GM19438 (cell line): ENCODE measurements around the gene ELFN2.

Experiments
- ATAC-seq: cut with Tn5 transposase; IDR thresholded peaks from one replicate; pipeline ENCODE4 v1.9.1; 2021; ENCODE audit warnings: low read depth; ENCODE audit not compliant: unreplicated experiment

ELFN2 gene

DNA sequence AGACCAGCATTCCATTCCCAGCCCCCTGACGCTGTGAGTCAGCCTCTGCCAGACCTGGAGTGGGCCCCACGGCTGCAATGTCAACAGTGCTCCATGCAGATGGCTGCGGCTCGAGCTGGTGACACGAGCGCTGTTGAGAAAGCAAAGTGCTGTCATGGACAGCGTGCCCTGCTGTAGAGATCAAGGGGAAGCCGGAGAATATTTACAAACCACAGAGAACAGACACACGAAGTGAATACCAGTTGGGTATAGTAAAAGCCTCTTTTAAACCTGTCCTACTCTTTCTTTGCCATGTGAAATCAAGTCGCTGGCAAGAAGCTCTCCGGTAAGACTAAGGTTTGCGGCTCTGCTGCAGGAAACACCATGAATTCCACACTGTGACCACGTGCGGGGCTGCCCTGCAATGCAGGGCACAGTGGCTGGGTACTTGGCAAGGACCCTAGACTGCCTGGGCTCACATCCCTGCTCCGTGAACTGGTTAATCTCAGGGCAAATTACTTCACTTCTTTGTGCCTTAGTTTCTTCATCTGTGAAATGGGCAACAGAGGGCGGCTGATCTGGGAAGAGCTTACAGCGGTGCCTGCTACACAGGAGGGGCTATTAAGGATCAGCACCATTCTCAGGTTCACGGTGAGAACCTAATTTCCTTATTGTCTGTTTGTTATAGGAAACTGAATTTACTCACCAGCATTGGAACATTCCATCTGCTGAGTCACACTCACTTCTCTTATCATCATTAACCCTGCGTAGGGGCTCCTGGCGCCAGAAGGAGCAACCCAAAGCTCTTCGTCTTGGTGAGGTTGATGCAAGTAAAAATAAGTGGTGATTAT is 27.8 kb upstream of the ELFN2 start:
- no peak for ATAC-seq

DNA sequence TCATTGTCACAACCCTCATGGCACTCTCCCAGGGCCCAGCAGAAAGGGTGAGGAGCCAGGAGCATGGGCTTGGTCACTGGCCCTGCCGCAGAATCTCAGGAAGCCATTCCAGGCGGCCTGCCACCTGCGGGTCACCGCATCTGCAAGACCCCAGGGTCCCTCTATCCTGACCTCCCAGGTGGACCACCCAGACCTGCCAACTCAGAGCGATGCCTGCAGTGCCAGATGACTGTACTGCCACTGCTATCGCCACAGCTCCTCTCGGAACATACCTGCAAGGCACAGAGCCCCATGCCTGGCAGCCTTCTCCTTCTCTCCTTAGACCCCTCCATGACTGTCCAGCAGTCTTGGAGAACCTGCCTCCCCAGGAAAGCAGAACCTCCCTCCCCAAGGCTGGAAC is 26.4 kb upstream of the ELFN2 start:
- ATAC-seq = no peak

GRCh38 chr22:37451218-37451617 is 23.9 kb upstream of the ELFN2 start:
- ATAC-seq = no peak

GRCh38 chr22:37449331-37450001 is 22.2 kb upstream of the ELFN2 start:
- no peak for ATAC-seq

DNA sequence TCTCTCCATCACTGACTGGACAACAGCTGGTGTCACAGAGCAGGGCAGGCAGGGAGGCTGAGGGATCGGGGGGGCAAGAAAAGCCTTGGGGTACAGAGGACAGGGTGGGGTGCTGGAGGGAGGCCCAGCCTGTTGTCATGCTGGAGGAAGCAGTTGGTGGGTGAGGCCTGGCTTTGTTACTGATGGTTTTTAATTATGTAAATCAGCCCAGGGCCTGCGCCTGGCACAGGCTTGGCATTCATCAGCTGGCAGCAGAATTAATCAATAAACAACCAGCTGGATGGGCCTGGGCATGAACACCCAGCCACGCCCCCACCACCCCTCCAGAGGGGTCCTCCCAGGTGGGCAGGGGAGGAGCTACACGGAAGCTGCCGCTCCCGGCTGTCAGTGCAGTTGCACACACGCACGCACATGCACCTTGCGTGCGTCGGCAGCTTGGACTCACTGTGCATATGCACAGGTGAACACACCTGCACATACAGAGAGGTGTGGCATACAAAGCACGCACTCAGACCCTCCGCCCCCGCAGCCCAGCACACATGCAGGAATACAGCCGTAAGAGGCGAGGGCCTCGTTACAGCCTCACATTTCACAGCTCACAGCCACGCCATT is 21.3 kb upstream of the ELFN2 start:
- ATAC-seq = no peak

DNA sequence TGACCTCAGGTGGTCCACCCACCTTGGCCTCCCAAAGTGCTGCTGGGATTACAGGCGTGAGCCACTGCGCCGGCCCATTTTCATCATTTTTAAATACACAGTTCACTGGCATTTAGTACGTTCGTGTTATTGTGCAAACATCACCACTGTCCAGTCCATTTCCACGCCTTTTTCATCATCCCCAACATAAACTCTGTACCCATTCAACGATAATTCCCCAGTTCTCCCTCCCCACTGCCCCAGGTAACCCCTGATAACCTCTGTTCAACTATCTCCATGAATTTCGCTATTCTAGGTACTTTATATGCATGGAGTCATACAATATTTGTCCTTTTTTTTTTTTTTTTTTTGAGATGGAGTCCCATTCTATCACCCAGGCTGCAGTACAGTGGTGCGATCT is 18.2 kb upstream of the ELFN2 start:
- no peak for ATAC-seq

GRCh38 chr22:37443977-37444376 is 16.7 kb upstream of the ELFN2 start:
- no peak for ATAC-seq

- ATAC-seq = no peak
Measured at GRCh38 chr22:37443086-37443485, 15.8 kb upstream of the ELFN2 start.

- ATAC-seq = no peak
Measured at GRCh38 chr22:37442537-37442936, 15.3 kb upstream of the ELFN2 start.

- no peak for ATAC-seq
Measured at GRCh38 chr22:37442135-37442534, 14.9 kb upstream of the ELFN2 start.

DNA sequence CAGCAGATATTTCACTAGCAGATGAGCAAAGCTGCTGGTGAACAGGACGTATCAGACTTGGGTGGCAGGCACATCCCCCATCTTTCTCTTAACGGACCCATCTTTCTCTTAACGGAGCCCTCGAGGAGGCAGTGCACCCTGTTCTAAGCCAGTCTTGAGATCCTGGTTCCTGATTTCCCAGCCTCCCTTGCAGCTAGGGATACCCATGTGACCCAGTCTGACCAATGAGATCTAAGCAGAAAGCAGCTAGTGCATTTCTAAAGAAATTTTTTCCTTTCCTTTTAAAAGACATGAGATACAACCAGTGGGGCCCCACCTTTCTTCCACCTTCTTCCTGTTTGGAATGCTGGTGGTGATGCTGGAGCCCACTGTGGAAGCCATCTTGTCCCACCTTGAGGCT is 13.6 kb upstream of the ELFN2 start:
- ATAC-seq = no peak

- no peak for ATAC-seq
Measured at GRCh38 chr22:37439347-37439746, 12.1 kb upstream of the ELFN2 start.

DNA sequence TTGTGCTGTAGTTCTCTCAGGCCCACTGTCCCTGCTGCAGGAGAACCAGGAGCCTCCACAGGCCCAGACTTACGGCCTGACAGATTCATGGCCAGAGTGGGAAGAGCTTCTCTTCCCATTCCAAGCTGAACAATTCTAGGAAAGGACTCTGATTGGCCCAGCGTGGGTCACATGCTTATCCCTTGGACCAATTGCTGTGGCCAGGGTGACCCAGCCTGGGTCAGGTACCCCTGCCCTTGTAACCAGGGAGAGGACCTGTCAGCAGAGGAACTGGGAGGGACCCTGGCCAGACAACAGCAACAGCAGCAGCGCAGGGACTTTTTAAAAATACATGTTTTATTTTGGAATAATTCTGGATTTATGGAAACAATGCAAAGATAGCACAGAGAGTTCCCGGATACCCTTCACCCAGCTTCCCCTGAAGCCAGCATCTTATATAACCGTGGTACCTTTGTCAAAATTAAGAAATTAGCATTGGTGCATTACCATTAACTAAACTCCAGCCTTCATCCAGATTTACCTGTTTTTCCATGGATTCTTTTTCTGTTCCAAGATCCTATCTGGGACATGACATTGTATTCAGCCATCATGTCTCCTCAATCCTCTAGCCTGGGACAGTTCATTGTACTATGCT is 8.8 kb upstream of the ELFN2 start:
- no peak for ATAC-seq

GRCh38 chr22:37433786-37434185 is 6.5 kb upstream of the ELFN2 start:
- no peak for ATAC-seq

- no peak for ATAC-seq
Measured at GRCh38 chr22:37432708-37433054, 5.4 kb upstream of the ELFN2 start.

GRCh38 chr22:37431801-37432707 is 4.8 kb upstream of the ELFN2 start:
- ATAC-seq = no peak

DNA sequence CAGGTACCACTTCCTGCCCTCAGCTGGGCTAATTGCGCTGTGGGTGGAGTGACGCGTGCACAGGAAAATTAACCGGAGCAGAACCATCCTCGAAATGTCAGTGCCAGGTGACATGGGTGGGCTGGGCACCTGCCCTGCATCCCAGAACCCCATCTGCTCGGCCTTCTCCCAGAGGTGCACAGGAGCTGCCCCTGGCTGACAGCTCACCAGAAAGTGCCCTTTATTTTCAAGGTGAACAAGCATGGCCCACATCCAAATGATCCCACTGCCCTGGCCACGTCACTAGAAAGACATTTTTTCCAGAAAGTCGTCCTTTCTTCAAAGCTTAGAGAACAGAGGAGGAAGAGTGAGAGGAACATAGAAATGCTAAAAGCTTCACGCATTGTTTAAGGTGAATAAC is 4.1 kb upstream of the ELFN2 start:
- no peak for ATAC-seq

- no peak for ATAC-seq
Measured at GRCh38 chr22:37430941-37431340, 3.7 kb upstream of the ELFN2 start.

DNA sequence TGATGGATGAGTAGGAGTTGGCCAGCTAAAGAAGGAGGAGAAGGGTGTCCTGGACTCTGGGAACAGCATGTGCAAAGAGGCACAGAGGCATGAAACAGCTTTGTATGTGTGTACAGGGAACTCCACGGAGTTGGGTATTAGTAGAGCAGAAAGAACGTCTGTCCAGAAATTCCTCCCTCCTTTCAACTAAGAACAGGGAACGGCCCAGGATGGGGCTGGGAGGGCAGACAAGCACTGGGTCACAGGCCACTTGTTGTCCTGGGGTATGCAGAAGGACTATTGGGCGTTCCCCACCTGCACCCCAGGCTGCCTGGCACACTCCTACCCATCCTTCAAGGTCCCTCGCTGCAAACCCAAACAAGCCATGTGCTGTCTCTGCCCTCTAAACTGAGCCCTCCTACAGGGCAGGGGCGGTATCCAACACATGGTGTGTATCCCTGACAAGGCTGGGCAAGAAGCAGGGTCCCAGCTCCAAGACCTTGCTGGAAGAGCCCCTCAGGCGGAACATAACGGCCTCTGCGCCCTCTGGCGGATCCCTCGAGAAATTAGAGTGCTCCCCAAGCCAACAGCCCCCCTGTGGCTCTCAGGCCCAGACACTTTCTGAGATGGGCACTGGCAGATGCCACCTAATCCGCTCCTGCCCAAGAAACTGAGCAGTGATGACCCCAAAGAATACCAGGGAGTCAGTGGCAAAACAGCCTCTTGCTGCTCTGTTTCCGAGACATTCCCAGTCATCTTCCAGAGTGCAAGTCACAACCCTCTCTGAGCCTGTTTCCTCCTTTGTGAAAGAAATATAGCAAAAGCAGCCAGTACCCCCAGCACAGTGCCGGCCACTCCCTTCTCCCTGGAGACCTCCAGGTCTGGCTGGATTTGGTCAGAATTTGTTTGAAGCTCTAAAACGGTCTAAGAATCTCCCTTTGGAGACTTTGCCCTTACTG is 1.6 kb upstream of the ELFN2 start:
- ATAC-seq = no peak
